ENCODE data around the gene KAT6B.

Gene KAT6B

GRCh38 chr10:74823791-74824183 is 2.6 kb upstream of the KAT6B start:
- no peak for DNase-seq (ENCODE audit: low read depth in 2 of 2)

GRCh38 chr10:74824184-74824899 is 2.1 kb upstream of the KAT6B start:
- DNase-seq (ENCODE audit: low read depth in 2 of 2) = peak; percentile 2 to 14

DNA sequence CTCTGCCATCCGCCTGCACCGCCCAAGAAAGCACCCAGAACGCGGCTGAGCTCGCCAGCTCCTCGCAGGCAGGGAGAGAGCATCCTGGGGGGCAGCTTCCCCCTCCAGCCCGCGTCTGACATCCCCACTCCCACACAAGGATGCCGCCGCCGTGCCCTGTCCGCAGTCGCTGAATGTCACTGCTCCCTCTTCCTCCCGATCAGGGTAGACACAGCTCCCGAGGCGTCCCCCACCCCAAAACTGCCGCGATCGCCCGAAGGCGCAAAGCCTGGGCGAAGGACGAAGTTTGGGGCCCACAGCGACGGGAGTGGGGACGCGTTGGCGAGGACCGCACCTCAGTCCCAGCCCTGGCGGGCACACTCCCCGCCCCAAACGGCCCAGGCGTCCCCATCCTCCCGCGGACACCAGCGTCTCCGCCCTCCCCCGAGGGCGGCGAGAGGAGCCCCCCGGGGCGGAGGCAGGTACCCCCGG is 1.5 kb upstream of the KAT6B start:
- DNase-seq (ENCODE audit: low read depth in 2 of 2) = peak; percentile 20 to 25

DNA sequence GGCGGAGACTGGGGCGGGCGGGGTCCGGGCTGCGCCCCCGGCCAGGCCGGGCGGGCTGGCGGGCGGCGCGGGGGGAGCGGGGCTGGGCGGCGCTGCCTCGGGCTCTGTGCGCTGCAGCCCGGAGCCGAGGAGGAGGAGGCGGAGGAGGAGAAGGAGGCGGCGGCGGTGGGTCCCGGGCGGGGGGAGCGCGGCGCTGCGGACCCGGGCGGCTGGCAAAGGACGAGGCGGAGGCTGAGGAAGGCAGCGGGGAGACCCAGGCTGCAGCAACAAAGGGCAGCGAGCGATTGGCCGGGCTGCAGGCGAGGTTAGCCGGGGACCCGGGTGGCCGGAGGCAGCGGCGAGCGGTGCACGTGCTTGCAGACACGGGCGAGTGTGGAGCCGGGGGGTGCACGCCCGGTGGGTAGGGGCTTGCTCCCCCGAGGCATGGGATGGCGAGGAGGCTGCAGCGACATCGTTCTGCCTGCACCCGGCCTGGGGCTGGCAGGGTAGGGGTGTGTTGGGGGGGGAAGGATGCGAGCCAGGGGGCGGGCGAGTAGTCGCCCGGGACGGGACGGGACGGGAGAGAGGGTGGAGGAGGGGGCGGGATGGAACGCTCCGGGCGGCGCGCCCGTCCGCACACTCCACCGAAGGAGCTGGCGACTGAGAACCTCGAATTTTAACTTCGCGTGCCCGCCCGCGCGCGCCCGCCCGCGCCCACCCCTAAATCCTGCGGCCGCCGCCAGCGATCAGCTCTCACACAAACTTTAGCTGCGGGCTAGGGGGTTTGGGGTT is 844 bp upstream of the KAT6B start:
- peak in 1 of 2 donors; percentile 38 for DNase-seq (ENCODE audit: low read depth in 2 of 2)

DNA sequence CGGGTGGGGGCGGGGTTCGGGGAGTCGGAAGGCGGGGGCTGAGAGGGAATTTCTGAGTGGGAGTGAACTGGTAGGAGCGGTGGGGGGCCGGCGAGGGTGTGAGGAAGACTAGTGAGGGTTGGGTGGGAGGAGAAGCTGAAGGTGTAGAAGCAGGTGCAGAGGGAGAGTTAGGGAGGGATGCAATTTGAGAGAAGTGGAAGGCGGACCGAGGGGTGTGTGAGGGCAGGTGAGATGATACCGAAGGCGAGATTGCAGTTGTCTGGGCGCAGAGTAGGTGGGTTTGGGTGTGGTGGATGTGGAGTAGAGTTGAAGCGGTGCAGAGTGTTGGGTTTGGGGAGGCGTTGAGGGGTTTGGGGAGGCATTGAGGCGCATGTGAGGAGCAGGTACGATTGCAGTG is 643 bp downstream of the KAT6B start:
- DNase-seq (ENCODE audit: low read depth in 2 of 2) = no peak

- DNase-seq (ENCODE audit: low read depth in 2 of 2) = no peak
These were observed 1.3 kb downstream of the KAT6B start for GRCh38 chr10:74827694-74828093.

DNA sequence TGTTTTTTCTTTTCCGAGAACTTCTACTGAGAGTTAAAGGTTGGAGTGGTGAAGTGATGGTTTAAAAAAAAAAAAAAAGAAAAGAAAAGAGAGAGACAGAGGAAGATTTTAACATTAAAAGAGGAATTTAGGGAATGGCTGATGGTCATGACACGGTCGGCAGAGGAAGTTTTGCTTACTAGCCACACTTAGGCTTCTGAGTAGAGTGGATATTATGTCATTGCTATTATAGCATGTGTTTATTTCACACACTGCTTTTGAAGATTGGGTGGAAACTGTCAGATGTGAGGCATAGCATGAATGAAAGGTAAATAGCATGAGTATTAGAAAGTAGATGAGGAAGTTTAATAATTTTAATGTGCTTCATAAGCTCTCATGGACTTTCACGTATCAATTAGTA is 2.5 kb downstream of the KAT6B start:
- DNase-seq (ENCODE audit: low read depth in 2 of 2) = no peak

- no peak for DNase-seq (ENCODE audit: low read depth in 2 of 2)
These were observed 5.2 kb downstream of the KAT6B start for GRCh38 chr10:74831518-74832120.

DNA sequence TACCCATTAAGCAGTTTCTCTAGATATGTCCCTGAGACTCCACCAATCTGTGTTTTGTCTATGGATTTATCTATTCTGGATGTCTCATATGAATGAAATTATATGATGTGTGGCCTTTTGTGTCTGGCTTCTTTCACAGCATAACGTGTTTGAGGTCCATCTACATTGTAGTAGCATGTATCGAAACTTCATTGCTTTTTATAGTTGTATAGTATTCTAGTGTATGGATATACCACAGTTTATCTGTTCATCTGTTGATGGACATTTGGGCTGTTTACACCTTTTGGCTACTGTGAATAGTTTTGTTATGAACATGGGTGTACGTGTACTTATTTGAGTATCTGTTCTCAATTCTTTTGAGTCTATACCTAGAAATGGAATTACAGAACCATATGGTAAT is 9.6 kb downstream of the KAT6B start:
- no peak for DNase-seq (ENCODE audit: low read depth in 2 of 2)

DNA sequence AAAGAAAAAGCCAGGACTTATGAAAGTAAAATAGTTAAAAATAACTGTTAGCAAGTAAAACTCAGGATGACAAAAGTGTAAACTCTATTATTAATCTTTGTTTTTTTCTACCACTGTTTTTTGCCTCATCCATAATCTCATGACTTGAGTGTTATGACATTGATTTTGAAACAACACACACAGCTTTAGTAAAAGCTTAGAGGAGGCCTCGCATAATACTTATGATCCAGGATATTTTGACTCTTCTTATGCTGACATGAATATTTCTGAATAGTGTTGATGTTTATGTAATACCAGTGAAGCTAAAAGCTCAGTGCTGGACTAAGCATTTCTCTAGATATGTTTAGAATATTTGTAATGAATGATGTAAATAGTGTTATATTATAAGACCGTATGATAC is 10.5 kb downstream of the KAT6B start:
- DNase-seq (ENCODE audit: low read depth in 2 of 2) = no peak

GRCh38 chr10:74837743-74838142 is 11.3 kb downstream of the KAT6B start:
- no peak for DNase-seq (ENCODE audit: low read depth in 2 of 2)

DNA sequence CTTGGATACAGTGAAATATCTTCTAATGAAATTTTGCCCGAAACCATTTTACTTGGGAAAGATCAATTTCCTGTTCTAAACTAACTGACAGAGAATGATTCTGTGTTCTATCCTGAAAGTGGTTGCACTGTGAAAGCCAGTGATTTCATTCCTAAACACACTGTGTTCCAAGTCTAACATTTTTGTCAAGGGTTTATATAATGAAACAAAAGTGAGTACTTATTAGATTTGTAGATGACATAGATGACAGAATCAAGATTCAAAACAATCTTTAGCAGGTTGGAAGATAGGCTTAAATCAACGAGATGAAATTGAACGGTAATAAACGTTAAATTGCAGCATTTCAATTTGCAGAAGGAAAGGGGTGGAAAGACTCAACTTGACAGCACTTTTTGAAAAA is 13.3 kb downstream of the KAT6B start:
- DNase-seq (ENCODE audit: low read depth in 2 of 2) = no peak

- DNase-seq (ENCODE audit: low read depth in 2 of 2) = no peak
These were observed 15.0 kb downstream of the KAT6B start for GRCh38 chr10:74841265-74841973.

DNA sequence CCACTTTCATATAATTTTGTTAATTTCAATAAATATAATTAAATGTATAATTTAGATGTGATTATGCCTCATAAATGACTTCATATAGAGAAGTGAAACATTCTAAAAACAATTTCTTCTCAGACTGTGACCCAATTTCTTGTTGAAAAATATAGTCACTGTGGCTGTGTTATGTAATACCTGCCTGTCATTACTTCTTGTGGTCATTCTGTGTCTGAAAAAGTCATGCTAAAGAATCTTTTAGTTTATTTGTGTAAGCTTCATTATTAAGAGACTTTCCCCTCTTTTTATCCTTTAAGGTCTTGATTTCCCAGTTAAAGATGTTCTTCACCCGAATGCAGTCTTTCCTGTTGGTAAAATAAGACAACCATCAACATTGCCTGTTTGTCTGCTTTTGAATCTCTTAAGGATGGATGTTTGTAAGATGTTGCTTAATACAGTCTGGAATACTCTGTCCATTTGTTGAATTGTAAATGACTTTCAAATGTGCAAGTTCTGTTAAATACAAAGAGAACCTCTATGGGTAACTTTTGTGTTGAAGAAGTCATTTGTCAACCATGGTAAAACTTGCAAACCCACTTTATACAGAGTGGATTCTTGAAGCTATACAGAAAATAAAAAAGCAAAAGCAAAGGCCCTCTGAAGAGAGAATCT is 16.0 kb downstream of the KAT6B start:
- no peak for DNase-seq (ENCODE audit: low read depth in 2 of 2)

GRCh38 chr10:74846958-74847357 is 20.6 kb downstream of the KAT6B start:
- DNase-seq (ENCODE audit: low read depth in 2 of 2) = no peak

- no peak for DNase-seq (ENCODE audit: low read depth in 2 of 2)
These were observed 25.4 kb downstream of the KAT6B start for GRCh38 chr10:74851831-74852230.

DNA sequence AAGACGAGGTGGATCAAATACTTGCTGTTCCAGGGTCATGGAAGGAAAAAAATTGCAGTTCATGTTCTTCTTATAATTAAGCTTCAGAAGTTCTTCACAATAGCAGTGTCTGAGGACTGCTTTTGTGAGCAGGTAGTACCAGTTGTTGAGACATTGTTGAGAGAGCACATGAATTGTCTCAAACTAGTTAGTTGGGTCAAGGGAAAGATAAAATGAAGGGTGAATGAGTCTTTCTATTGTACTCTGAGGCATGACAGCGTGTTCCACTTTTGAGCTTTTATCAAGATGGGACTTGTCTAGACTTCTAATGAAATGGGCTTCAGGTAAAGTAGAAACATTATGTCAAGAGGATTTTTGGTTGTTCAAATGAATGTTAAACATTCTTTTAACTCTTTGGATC is 26.0 kb downstream of the KAT6B start:
- DNase-seq (ENCODE audit: low read depth in 2 of 2) = no peak

- no peak for DNase-seq (ENCODE audit: low read depth in 2 of 2)
These were observed 28.2 kb downstream of the KAT6B start for GRCh38 chr10:74854610-74855009.

DNA sequence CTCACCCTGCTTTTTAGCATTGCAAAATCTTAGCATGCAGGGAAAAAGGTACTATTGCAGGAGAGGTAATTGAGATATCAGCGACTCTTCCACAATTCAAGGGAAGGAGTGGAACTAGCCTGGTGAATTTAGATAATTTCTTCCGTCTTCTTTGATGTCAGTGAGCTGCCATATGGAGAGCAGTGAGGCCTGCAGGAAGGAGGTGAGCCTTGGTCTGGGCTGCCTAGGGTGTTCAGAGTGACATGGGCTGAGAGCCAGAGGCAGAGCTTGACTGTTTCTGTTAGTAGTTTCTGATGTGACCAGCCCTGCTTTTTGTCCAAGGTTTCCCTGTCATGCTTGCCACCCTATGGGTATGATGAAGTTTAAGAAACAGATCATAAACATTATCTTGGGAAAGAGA is 28.6 kb downstream of the KAT6B start:
- no peak for DNase-seq (ENCODE audit: low read depth in 2 of 2)

- no peak for DNase-seq (ENCODE audit: low read depth in 2 of 2)
These were observed 29.0 kb downstream of the KAT6B start for GRCh38 chr10:74855439-74855838.

DNA sequence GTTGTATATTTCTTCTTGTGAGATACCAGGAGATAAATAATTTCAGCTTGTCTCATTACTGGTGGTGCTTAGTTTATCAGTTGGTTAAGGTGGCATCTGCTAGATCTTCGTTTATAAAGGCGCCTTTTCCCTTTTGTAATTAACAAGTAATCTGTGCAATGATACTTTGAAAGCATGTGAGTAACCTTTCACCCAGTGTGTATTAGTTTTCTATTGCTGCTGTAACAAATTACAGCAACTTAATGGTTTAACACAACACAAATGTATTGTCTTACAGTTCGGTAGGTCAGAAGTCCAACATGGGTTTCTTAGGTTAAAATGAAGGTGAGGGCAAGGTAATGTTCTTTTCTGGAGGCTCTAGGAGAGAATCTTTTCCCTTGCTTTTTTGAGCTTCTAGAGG is 30.5 kb downstream of the KAT6B start:
- no peak for DNase-seq (ENCODE audit: low read depth in 2 of 2)

- no peak for DNase-seq (ENCODE audit: low read depth in 2 of 2)
These were observed 31.2 kb downstream of the KAT6B start for GRCh38 chr10:74857586-74857985.

Data from stimulated activated CD4-positive, alpha-beta T cell treated with anti-CD3 and anti-CD28 coated beads, Interleukin-15, amount 100 ng/mL, for 48 hours (primary cell).